K562 (cell line): ENCODE measurements around the gene DTL. TPM values are rescaled to one million over a fixed set of nuclear protein-coding genes. Genes with fewer than 3 reads are reported as not detected.

Experiments
- ADNP ChIP-seq: fragments of 200-800 bp; sonication (Bioruptor generic); IDR thresholded peaks from 2 replicates; pipeline ENCODE4 v1.6.1; 2016; ENCODE audit warnings: missing genetic modification characterization, missing compliant biosample characterization
- CC2D1A ChIP-seq: fragments of 450-650 bp; IDR thresholded peaks from 2 replicates; pipeline ENCODE4 v1.6.1; 2017; ENCODE audit warnings: mild to moderate bottlenecking
- CCNT2 ChIP-seq: IDR thresholded peaks from 2 replicates; pipeline ENCODE4 v1.6.1; 2011; ENCODE audit warnings: borderline replicate concordance, low read depth, mild to moderate bottlenecking, moderate library complexity, mixed read lengths, low read length; ENCODE audit not compliant: insufficient read length; ENCODE audit errors: extremely low read depth
- CEBPB ChIP-seq: fragments of 450-650 bp; IDR thresholded peaks from 2 replicates; pipeline ENCODE4 v1.6.1; 2016; ENCODE audit warnings: missing genetic modification characterization, missing compliant biosample characterization
- FOXJ2 ChIP-seq: fragments of 200-800 bp; sonication (Bioruptor generic); IDR thresholded peaks from 2 replicates; pipeline ENCODE4 v1.6.1; 2016; ENCODE audit warnings: missing genetic modification characterization, missing compliant biosample characterization
- JUN ChIP-seq, 2 experiments: sonication (generic) in 1 of 2; formaldehyde crosslinking in 1 of 2; IDR thresholded peaks; 2 replicates each; pipeline versions ENCODE4 v1.6.1 to v1.8.0; 2012 to 2022; ENCODE audit warnings: borderline replicate concordance in 2 of 2, mild to moderate bottlenecking in 2 of 2, improper control_type of control experiment in 1 of 2, low read depth in 1 of 2, low read length in 1 of 2, missing genetic modification reagents in 1 of 2
- NFATC3 ChIP-seq: fragments of 450-650 bp; IDR thresholded peaks from 2 replicates; pipeline ENCODE4 v1.6.1; 2017; ENCODE audit warnings: mild to moderate bottlenecking
- PRMT5 ChIP-seq: sonication (generic); formaldehyde crosslinking; IDR thresholded peaks from 2 replicates; pipeline ENCODE4 v1.5.0; 2020; ENCODE audit warnings: missing genetic modification reagents
- PTBP1 ChIP-seq: fragments of 200-400 bp; formaldehyde crosslinking; IDR thresholded peaks from 2 replicates; pipeline ENCODE4 v1.6.1; 2017; ENCODE audit warnings: low read depth, low read length
- RBM15 ChIP-seq: fragments of 200-400 bp; formaldehyde crosslinking; IDR thresholded peaks from 2 replicates; pipeline ENCODE4 v1.6.1; 2018; ENCODE audit warnings: mild to moderate bottlenecking, low read length, moderate library complexity; ENCODE audit not compliant: insufficient read depth
- RFX5 ChIP-seq: IDR thresholded peaks from 2 replicates; pipeline ENCODE4 v1.6.1; 2011; ENCODE audit warnings: low read depth, mild to moderate bottlenecking, improper control_type of control experiment, low read length
- RFX7 ChIP-seq: fragments of 250-450 bp; sonication (Bioruptor Pico); IDR thresholded peaks from 2 replicates; pipeline ENCODE4 v1.5.1; 2021; ENCODE audit warnings: mild to moderate bottlenecking
- SMARCB1 ChIP-seq: IDR thresholded peaks from 2 replicates; pipeline ENCODE4 v1.6.1; 2011; ENCODE audit warnings: improper control_type of control experiment, low read depth; ENCODE audit not compliant: insufficient read length
- SREBF2 ChIP-seq: sonication (generic); formaldehyde crosslinking; IDR thresholded peaks from 2 replicates; pipeline ENCODE4 v1.4.0; 2020; ENCODE audit warnings: mild to moderate bottlenecking, missing genetic modification reagents
- STAT5A ChIP-seq: IDR thresholded peaks from 2 replicates; pipeline ENCODE4 v1.6.1; 2012; ENCODE audit warnings: low read length, inconsistent platforms, borderline replicate concordance
- THRA ChIP-seq: fragments of 450-650 bp; IDR thresholded peaks from 2 replicates; pipeline ENCODE4 v1.6.1; 2017; ENCODE audit warnings: mild to moderate bottlenecking, moderate library complexity
- USF1 ChIP-seq: sonication (generic); formaldehyde crosslinking; IDR thresholded peaks from 2 replicates; pipeline ENCODE4 v1.9.0; 2022; ENCODE audit warnings: mild to moderate bottlenecking, missing genetic modification reagents
- ZC3H11A ChIP-seq: IDR thresholded peaks from 2 replicates; pipeline ENCODE4 v1.6.1; 2012; ENCODE audit warnings: low read depth, low read length, improper control_type of control experiment
- ZNF133 ChIP-seq: fragments of 250-450 bp; sonication (Bioruptor Pico); IDR thresholded peaks from 2 replicates; pipeline ENCODE4 v1.4.0; 2020; ENCODE audit warnings: mild to moderate bottlenecking
- ZNF280B ChIP-seq: fragments of 250-450 bp; sonication (Bioruptor Pico); IDR thresholded peaks from 2 replicates; pipeline ENCODE4 v1.5.1; 2021; ENCODE audit warnings: mild to moderate bottlenecking
- ZNF431 ChIP-seq: sonication (generic); formaldehyde crosslinking; IDR thresholded peaks from 2 replicates; pipeline ENCODE4 v1.8.0; 2022; ENCODE audit warnings: mild to moderate bottlenecking, missing genetic modification reagents
- ZNF583 ChIP-seq: fragments of 250-450 bp; sonication (Bioruptor Pico); IDR thresholded peaks from 2 replicates; pipeline ENCODE4 v1.4.0; 2020
- ZNF589 ChIP-seq: fragments of 200-800 bp; sonication (Bioruptor generic); IDR thresholded peaks from 2 replicates; pipeline ENCODE4 v1.6.1; 2016; ENCODE audit warnings: low read depth, missing genetic modification characterization, missing compliant biosample characterization
- polyA plus RNA-seq, 8 experiments: library from polyadenylated mRNA; depleted of rRNA in 4 of 8; stranded (reverse) in 5 of 8; unstranded in 3 of 8; fragments of >200 nt; fragmentation: Nextera tagmentation in 2 of 8; fragmentation: Illumina TruSeq in 1 of 8; extraction: Ambion mirVana in 2 of 8; extraction: Trizol in 1 of 8; gene quantifications; 2 replicates each; pipeline versions ENCODE4 v1.2.1 to v1.2.3, GENCODE V29; 2011 to 2014; ENCODE audit warnings: inconsistent platforms in 1 of 8, missing spikeins in 1 of 8
- total RNA-seq, 7 experiments: library from RNA; depleted of rRNA in 6 of 7; stranded (reverse); fragments of >200 nt in 6 of 7; fragmentation: Illumina TruSeq in 2 of 7; extraction: Trizol in 2 of 7; gene quantifications; 2 replicates each; pipeline versions ENCODE4 v1.2.1 to v1.2.3, GENCODE V29; 2011 to 2021; ENCODE audit warnings: low replicate concordance in 1 of 7

Gene DTL
- total and polyA plus RNA-seq, 9 of the 15 experiments (the other 6 are each of a cell fraction or from before 2014, with no cell fraction given) = 38.3 to 81.0 (median 63.2) TPM

GRCh38 chr1:212035123-212035834 lies at the start of gene DTL, which contains the start of gene INTS7 (continued):
- no peak for TF ChIP-seq RBM15
- TF ChIP-seq SREBF2 (CRISPR knock-in tag) = no peak
- peak; percentile 44 for TF ChIP-seq JUN (IDR thresholded peaks at IDR 0.05; ENCODE audit: borderline replicate concordance, low read depth, low read length)
- TF ChIP-seq JUN (CRISPR knock-in tag; IDR thresholded peaks at IDR 0.05; ENCODE audit: borderline replicate concordance) = peak; percentile 11; the same call in 1 of the 2 replicates
- peak; percentile 35; the same call in 1 of the 2 replicates for TF ChIP-seq STAT5A
- no peak for TF ChIP-seq RFX7
- peak; percentile 76 for TF ChIP-seq FOXJ2
- no peak for TF ChIP-seq SMARCB1
- no peak for TF ChIP-seq THRA
- TF ChIP-seq ZNF431 (CRISPR knock-in tag) = peak; percentile 72
- peak; percentile 64; the same call in 1 of the 2 replicates for TF ChIP-seq CEBPB (tag)
- no peak for TF ChIP-seq ZNF280B (CRISPR knock-in tag)
- TF ChIP-seq PTBP1 = no peak
- no peak; the same call in 1 of the 2 replicates for TF ChIP-seq ZC3H11A
- TF ChIP-seq ZNF589 = no peak
- TF ChIP-seq NFATC3 = peak; percentile 83; the same call in 1 of the 2 replicates
- TF ChIP-seq CC2D1A = peak; percentile 81
- no peak for TF ChIP-seq ADNP (tag)
- no peak for TF ChIP-seq ZNF133 (CRISPR knock-in tag)
- peak; percentile 43; the same call in 1 of the 2 replicates for TF ChIP-seq ZNF583
- no peak for TF ChIP-seq RFX5
- no peak for TF ChIP-seq PRMT5 (CRISPR knock-in tag)
- no peak for TF ChIP-seq CCNT2
- no peak for TF ChIP-seq USF1 (CRISPR knock-in tag)
